Urinary bladder (tissue), 4 donors: ENCODE data around the gene NDUFB7. TPM values are rescaled to one million over a fixed set of nuclear protein-coding genes. Genes with fewer than 3 reads are reported as not detected.

Experiments
- DNase-seq: peaks from one replicate; pipeline ENCODE4 v3.0.0-alpha.2; 2015; ENCODE audit errors: extremely low spot score
- H3K27ac ChIP-seq: one replicate; pipeline ENCODE4 v1.5.1; 2013; ENCODE audit warnings: low read depth, mild to moderate bottlenecking, moderate library complexity
- H3K36me3 ChIP-seq: one replicate; pipeline ENCODE4 v1.6.1; 2013; ENCODE audit warnings: mild to moderate bottlenecking, moderate library complexity; ENCODE audit not compliant: insufficient read depth
- H3K4me1 ChIP-seq: one replicate; pipeline ENCODE4 v1.6.1; 2013; ENCODE audit warnings: mild to moderate bottlenecking, moderate library complexity; ENCODE audit not compliant: insufficient read depth
- H3K4me3 ChIP-seq: one replicate; pipeline ENCODE4 v1.5.1; 2013; ENCODE audit warnings: low read depth, low read length
- WGBS: extraction: QIAGEN DNeasy Blood & Tissue Kit; methylation state at CpG from one replicate; pipeline ENCODE4 v1.1.7; 2013; 5-methylcytosine and 5-hydroxymethylcytosine counted together
- polyA plus RNA-seq: library from polyadenylated mRNA; stranded (reverse); fragments of 200-250 nt; gene quantifications from one replicate; pipeline ENCODE4 v1.2.3, GENCODE V29; 2013
- small RNA-seq: library from RNA; depleted of rRNA; stranded (forward); fragments of <200 nt; gene quantifications from one replicate; pipeline ENCODE3, GENCODE V24; 2014
- total RNA-seq: library from RNA; depleted of rRNA; stranded (reverse); fragments of >200 nt; gene quantifications from one replicate; pipeline ENCODE4 v1.2.3, GENCODE V29; 2014
- donor health status: healthy with polysubstance abuse.
- donor health status: healthy.

NDUFB7 gene
- total and polyA plus RNA-seq, 2 donors = 113 to 505 TPM

DNA sequence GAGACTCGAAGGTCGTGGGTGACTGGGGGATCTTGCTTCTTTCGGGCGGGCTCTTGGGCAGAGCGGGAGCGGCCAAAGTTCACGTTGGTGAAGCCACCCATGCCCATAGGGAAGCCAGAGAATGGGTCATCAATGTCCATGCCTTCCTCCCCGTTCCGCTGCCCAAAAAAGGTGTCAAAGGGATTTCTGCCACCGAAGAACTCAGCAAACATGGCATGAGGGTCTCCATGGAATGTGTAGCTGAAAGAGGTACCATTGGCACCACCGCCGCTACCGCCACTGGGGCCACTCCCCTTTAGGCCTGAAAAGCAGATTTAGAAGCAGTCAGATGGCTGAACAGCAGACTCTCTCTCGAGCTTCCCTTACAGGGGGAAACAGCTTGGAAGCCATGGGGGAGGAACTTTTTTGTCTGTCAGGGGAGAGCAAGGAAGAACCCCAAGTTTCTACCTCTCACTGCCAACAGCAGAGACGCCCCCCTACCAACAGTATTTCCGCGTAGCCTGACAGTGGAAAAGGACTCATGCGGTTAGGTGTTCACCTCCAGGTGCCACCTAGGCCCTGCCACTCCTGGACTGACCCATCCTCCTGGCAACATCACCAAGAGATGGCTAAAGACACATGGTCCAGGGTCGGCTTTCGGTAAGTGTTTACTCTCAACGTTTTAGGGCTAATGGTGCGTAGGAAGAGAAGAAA is 55.0 kb downstream of the NDUFB7 start:
- no peaks in the 10 kb centered on the region for H3K4me1 ChIP-seq
- no peaks in the 10 kb centered on the region for H3K36me3 ChIP-seq
- 21% methylated on average over 22 of the region's 22 CpGs for WGBS
- peak overlapping the region; percentile 96 for H3K4me3 ChIP-seq
- H3K27ac ChIP-seq = peak overlapping the region; percentile 3
- DNase-seq = no peak

Small RNA genes within 50 kb of the gene (small RNA-seq; reads per million reads assigned to genes)
- gene RN7SL842P = not detected

Other genes starting within 250 kb of the NDUFB7 start
- gene ADGRE5, start 190.6 kb downstream of the NDUFB7 start, total RNA-seq = 12.5 TPM
- gene ADGRE5, start 190.6 kb downstream of the NDUFB7 start, polyA plus RNA-seq = 46.1 TPM
- gene DDX39A, start 152.7 kb downstream of the NDUFB7 start, total RNA-seq = 24.0 TPM
- gene DDX39A, start 152.7 kb downstream of the NDUFB7 start, polyA plus RNA-seq = 52.2 TPM
- gene PKN1, start 138.8 kb downstream of the NDUFB7 start, total RNA-seq = 39.4 TPM
- 94.5 TPM for gene PKN1, start 138.8 kb downstream of the NDUFB7 start, polyA plus RNA-seq
- 4.1 TPM for gene PTGER1, start 96.7 kb downstream of the NDUFB7 start, total RNA-seq
- 1.6 TPM for gene PTGER1, start 96.7 kb downstream of the NDUFB7 start, polyA plus RNA-seq
- gene GIPC1, start 75.9 kb downstream of the NDUFB7 start, total RNA-seq = 46.3 TPM
- gene GIPC1, start 75.9 kb downstream of the NDUFB7 start, polyA plus RNA-seq = 98.8 TPM
- gene DNAJB1, start 53.7 kb downstream of the NDUFB7 start, total RNA-seq = 39.3 TPM
- gene DNAJB1, start 53.7 kb downstream of the NDUFB7 start, polyA plus RNA-seq = 86.2 TPM
- 17.6 TPM for gene TECR, start 42.5 kb downstream of the NDUFB7 start, total RNA-seq
- gene TECR, start 42.5 kb downstream of the NDUFB7 start, polyA plus RNA-seq = 98.2 TPM
- gene CLEC17A, start 11.0 kb upstream of the NDUFB7 start, total RNA-seq = 0.21 TPM
- gene CLEC17A, start 11.0 kb upstream of the NDUFB7 start, polyA plus RNA-seq = not detected
- gene ADGRE3, start 102.8 kb upstream of the NDUFB7 start, total RNA-seq = 0.16 TPM
- gene ADGRE3, start 102.8 kb upstream of the NDUFB7 start, polyA plus RNA-seq = not detected
- 32.5 TPM for gene ZNF333, start 118.0 kb upstream of the NDUFB7 start, total RNA-seq
- 16.2 TPM for gene ZNF333, start 118.0 kb upstream of the NDUFB7 start, polyA plus RNA-seq
- gene ADGRE2, start 206.5 kb upstream of the NDUFB7 start, total RNA-seq = 0.90 TPM
- 2.2 TPM for gene ADGRE2, start 206.5 kb upstream of the NDUFB7 start, polyA plus RNA-seq